ENCODE measurements around the gene CAPN15. TPM values are rescaled to one million over a fixed set of nuclear protein-coding genes. Genes with fewer than 3 reads are reported as not detected.
A peak's percentile ranks its signal among the peaks of the same experiment; 100 is the strongest.

The CAPN15 gene
- total RNA-seq, 1 experiment from 2014 or later, result 91.2 TPM

DNA sequence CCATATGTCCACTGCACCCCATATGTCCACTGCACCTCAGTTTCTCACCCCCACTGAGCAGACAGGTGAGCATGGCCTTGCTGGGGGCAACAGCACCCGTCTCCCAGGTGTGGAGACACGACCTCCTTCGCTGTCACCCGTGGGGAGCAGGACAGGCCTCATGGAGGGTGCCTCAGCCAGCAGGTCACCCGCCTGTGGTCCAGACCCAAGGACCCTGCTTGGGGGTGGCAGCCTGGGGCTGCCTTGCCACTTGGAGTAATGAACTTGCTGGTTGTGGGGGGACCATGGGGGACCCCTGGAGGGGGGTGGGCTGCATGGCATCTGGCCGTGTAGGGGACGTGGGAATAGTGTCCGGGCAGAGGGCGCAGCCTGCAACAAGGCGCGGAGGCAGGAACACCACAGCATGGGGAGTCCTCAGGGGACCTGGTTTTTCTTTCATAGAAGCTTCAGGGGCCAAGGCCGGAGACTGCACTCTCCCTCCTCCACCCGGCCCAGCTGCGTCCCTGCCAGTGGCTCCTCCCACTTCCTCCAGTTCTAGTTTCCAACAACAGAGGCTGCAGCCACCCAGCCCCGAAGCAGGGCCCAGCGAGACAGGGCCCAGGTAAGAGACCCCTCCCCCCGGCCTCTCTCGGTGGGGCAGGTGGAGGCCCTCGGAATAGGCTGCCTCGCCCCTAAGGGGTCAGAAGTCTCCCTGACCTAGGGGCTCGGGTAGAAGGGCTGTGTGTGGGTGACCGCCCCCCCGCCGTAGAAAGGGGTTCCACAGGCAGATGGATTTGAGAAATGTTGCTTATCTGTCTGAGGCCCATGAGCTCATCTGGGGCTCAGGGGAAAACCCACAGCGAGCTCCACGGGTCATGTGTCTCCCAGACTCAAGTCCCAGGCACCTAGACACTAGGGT lies 39.2 kb downstream of the CAPN15 start, which contains the start of gene NHLRC4:
Gene NHLRC4, plus strand, starts transcription at position 531 of the 898 bp plus-strand sequence. CDS start 1,043 bp downstream, outside the sequence.
- intact Hi-C loops (cut with micrococcal nuclease; ENCODE audit: unreplicated experiment), result no loop called here
- BruUV-seq (replicated peaks), result no TSS peak
- Histone ChIP-seq H3K4me1 (ENCODE audit: insufficient read depth, low read length, poor library complexity, severe bottlenecking) (peaks cover 11% of the 10 kb centered on the region), H3K36me3 (ENCODE audit: insufficient read depth, low read length, poor library complexity, severe bottlenecking) (no peaks in the 10 kb centered on the region), H3K27ac (ENCODE audit: low read depth, low read length, poor library complexity, severe bottlenecking) (peak within 1 kb of the TSS; percentile 50), H3K4me3 (ENCODE audit: low read depth, low read length, poor library complexity, severe bottlenecking) (no peak within 1 kb of the TSS), H3K27me3 (replicated peaks; ENCODE audit: insufficient read depth, low read depth, low read length, poor library complexity) (peaks cover 10% of the 10 kb centered on the region), H3K9me3 (ENCODE audit: low read depth, low read length, poor library complexity, severe bottlenecking) (no peaks in the 10 kb centered on the region)
- TF ChIP-seq, protein P1, sequence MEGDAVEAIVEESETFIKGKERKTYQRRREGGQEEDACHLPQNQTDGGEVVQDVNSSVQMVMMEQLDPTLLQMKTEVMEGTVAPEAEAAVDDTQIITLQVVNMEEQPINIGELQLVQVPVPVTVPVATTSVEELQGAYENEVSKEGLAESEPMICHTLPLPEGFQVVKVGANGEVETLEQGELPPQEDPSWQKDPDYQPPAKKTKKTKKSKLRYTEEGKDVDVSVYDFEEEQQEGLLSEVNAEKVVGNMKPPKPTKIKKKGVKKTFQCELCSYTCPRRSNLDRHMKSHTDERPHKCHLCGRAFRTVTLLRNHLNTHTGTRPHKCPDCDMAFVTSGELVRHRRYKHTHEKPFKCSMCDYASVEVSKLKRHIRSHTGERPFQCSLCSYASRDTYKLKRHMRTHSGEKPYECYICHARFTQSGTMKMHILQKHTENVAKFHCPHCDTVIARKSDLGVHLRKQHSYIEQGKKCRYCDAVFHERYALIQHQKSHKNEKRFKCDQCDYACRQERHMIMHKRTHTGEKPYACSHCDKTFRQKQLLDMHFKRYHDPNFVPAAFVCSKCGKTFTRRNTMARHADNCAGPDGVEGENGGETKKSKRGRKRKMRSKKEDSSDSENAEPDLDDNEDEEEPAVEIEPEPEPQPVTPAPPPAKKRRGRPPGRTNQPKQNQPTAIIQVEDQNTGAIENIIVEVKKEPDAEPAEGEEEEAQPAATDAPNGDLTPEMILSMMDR (conservative IDR thresholded peaks at IDR 0.05; ENCODE audit: low read depth, low read length), result no peak
- TF ChIP-seq EZH2 (IDR thresholded peaks at IDR 0.05; ENCODE audit: borderline replicate concordance, low read depth, low read length, poor library complexity, severe bottlenecking), result no peak
- CTCF ChIA-PET, result no interaction called here
- POLR2A ChIA-PET (ENCODE audit: low non-redundant PET), result interaction anchor here (0.6 kb wide), 1 partner anchor 287 kb away, joined by 4 read pairs; no protein-coding TSS in a partner anchor
- peak; percentile 63 for DNase-seq (ENCODE audit: low spot score)

DNA sequence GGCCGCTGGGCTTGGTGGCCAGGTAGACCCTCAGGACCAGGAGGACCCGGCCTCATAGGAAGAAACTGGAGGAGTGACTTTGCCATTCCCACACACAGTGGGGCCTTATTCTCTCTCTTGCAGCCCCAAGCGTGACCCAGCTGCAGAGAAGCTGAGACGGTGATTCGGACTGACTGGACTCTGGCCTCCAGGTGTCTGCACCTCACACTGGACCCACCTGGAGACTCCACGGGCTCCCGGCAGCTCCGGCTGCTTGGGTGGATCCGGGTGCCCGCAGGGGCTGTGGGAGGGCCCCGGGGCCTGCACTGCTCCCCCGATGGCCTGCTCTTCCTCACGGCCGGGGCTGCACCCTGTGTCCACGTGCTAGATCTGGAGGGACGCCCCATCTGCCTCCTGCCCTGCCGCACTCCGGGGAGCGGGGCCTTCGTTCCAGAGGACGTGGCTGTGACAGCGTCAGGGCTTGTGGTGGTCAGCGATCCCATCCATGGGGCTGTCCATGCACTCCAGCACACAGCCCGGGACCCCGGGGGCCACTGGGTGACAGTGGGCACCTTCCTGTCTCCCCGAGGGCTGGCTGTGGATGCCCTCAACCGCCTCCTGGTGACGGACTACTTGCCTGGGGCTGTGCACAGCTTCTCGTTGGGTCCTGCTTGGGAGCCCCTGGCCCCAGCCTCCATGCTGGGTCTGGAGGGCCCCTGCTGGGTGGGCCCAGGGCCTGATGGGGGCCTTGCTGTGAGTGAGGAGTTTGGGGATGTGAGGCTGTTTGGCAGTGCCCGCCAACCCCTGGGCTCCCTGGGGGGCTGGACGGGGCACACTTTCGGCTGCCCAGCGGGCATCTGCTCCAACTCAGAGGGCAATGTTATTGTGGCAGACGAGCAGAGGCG lies 40.1 kb downstream of the CAPN15 start:
- CTCF ChIA-PET, result no interaction called here
- intact Hi-C loops (cut with micrococcal nuclease; ENCODE audit: unreplicated experiment), result no loop called here
- Histone ChIP-seq H3K4me1 (ENCODE audit: insufficient read depth, low read length, poor library complexity, severe bottlenecking) (peaks cover 11% of the 10 kb centered on the region), H3K36me3 (ENCODE audit: insufficient read depth, low read length, poor library complexity, severe bottlenecking) (no peaks in the 10 kb centered on the region), H3K4me3 (ENCODE audit: low read depth, low read length, poor library complexity, severe bottlenecking) (no peak overlapping the region), H3K27me3 (replicated peaks; ENCODE audit: insufficient read depth, low read depth, low read length, poor library complexity) (peaks cover 1% of the 10 kb centered on the region), H3K9me3 (ENCODE audit: low read depth, low read length, poor library complexity, severe bottlenecking) (no peaks in the 10 kb centered on the region), H3K27ac (ENCODE audit: low read depth, low read length, poor library complexity, severe bottlenecking) (peak overlapping the region; percentile 50)
- no peak for DNase-seq (ENCODE audit: low spot score)
- TF ChIP-seq, protein P1 (conservative IDR thresholded peaks at IDR 0.05; ENCODE audit: low read depth, low read length), result no peak
- TF ChIP-seq EZH2 (IDR thresholded peaks at IDR 0.05; ENCODE audit: borderline replicate concordance, low read depth, low read length, poor library complexity, severe bottlenecking), result no peak
- BruUV-seq (replicated peaks), result no TSS peak
- POLR2A ChIA-PET (ENCODE audit: low non-redundant PET), result interaction anchor here (0.6 kb wide), 1 partner anchor 288 kb away, joined by 4 read pairs; no protein-coding TSS in a partner anchor

DNA sequence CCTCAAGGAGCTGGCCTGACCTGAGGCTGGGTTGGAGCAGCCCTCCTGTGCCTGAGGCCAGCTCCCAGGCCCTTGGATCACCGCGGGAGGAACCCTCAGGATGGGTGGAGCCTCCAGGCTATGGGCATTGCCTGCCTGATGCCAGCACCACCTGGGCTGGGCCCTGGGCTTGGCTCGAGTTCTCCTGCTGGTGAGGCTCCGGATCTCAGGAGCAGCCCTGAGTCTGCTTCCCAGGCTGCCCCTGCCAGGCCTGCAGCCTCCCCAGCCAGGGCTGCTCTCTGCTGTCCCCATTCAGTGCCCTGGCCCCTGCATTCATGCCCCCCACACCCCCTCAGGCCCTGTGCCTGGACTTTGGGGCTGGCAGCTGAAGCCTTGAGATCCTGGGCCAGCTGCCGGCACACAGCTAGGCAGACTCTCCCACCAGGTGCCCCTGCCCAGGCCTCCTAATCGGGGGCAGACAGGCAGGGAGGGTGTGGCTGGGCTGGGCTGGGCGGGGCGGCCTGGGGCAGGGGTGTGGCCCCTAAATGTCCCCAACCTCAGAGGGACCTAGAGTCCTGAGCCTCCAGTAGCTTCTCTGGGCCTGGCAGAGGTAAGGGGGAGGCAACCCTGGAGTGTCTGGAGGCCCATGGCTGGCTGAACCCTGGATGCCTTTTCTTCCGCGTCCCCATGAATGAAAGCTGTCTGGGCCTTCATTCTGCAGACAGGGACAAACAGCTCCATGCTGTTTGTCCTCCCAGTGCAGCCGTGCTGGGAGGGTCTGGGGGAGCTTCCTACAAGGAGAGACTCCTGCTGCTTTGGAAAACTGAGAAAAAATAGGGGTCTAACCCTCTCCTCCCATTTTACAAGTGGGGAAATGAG lies 41.1 kb downstream of the CAPN15 start:
- Histone ChIP-seq H3K36me3 (ENCODE audit: insufficient read depth, low read length, poor library complexity, severe bottlenecking) (no peaks in the 10 kb centered on the region), H3K27me3 (replicated peaks; ENCODE audit: insufficient read depth, low read depth, low read length, poor library complexity) (no peaks in the 10 kb centered on the region), H3K9me3 (ENCODE audit: low read depth, low read length, poor library complexity, severe bottlenecking) (no peaks in the 10 kb centered on the region), H3K27ac (ENCODE audit: low read depth, low read length, poor library complexity, severe bottlenecking) (peak overlapping the region; percentile 87), H3K4me1 (ENCODE audit: insufficient read depth, low read length, poor library complexity, severe bottlenecking) (peaks cover 11% of the 10 kb centered on the region), H3K4me3 (ENCODE audit: low read depth, low read length, poor library complexity, severe bottlenecking) (peak overlapping the region; percentile 98)
- CTCF ChIA-PET, result no interaction called here
- POLR2A ChIA-PET (ENCODE audit: low non-redundant PET), result no interaction called here
- intact Hi-C loops (cut with micrococcal nuclease; ENCODE audit: unreplicated experiment), result no loop called here
- TF ChIP-seq, protein P1 (conservative IDR thresholded peaks at IDR 0.05; ENCODE audit: low read depth, low read length), result no peak
- no peak for TF ChIP-seq EZH2 (IDR thresholded peaks at IDR 0.05; ENCODE audit: borderline replicate concordance, low read depth, low read length, poor library complexity, severe bottlenecking)
- no TSS peak for BruUV-seq (replicated peaks)
- no peak for DNase-seq (ENCODE audit: low spot score)

All from A673 (cell line).